CD4-positive, alpha-beta T cell treated with Interleukin-10 for 1 hour (primary cell): ENCODE measurements around the gene WDR44.
A peak's percentile ranks its signal among the peaks of the same experiment; 100 is the strongest.
"Not testable (repeated sequence)": the region's sequence is repeated elsewhere in the genome, so short reads cannot be mapped to it uniquely, and the experiment has no call there.

Experiments
- DNase-seq: peaks from one replicate; pipeline ENCODE4 v3.0.0-alpha.2; 2020

Gene WDR44

GRCh38 chrX:118484216-118484903 is 138.5 kb downstream of the WDR44 start:
- DNase-seq = no peak

- DNase-seq = not testable (repeated sequence)
Measured at GRCh38 chrX:118486693-118487092, 140.8 kb downstream of the WDR44 start.

DNA sequence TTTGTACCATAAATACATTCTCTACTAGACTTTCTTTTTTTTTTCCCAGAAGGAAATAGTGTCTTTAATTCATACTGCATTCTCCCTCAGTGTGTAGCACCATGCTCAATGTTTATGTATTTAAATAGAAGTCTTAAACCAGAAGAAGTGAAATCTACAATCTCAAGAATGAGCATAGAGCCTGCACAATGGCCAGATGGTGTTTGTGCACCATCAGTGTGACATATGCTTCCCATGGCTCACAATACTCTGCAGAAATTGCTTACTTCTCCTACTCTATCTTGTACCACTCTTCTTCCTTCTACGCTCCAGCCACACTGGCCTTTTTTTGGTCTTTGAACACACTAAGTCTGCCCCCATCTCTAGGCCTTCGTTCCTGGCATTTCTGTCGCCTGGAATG is 147.1 kb downstream of the WDR44 start:
- DNase-seq = no peak

- DNase-seq = no peak
Measured at GRCh38 chrX:118493653-118494297, 147.9 kb downstream of the WDR44 start.

- peak; percentile 86 for DNase-seq
Measured at GRCh38 chrX:118495061-118495921, 149.4 kb downstream of the WDR44 start, which contains the start of gene DOCK11. Gene DOCK11, plus strand, starts transcription at chrX:118495815. Its CDS starts 157 bp downstream, at chrX:118495972.

DNA sequence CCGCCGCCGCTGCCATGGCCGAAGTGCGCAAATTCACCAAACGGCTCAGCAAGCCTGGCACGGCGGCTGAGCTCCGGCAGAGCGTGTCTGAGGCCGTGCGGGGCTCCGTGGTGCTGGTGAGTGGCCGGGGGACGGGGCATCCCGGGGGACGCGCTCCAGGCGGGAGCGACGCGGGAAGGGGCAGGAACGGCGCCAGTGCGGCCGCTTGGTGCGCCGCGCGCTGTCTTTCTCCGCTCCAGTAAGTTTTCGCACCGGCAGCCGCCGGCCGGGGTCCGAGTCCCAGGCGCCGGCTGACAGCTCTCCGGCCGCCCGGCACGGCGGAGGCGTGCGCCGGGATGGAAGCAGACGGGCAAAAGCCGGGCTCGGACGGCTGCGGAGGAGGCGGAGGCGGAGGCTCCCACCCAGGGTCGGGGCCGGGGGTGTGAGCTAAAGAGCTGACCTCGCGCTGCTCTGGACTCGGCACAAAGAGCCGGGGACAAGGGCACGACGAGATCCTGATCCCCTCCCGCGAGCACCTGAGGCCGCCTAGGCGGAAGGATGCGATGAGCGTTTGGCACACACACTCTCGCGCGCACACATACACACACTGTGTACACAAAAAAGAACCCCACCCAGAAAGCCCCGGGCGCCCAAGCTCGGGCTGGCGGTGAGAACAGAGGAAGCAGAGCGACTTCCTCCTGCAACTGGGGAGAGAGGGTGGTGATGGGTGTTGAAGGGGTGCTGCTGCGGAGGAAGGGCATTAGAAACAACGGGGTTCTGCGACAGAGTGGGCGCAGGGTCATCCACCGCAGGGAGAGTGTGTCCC is 150.3 kb downstream of the WDR44 start:
- DNase-seq = peak; percentile 86

- no peak for DNase-seq
Measured at GRCh38 chrX:118496763-118497079, 150.8 kb downstream of the WDR44 start.

DNA sequence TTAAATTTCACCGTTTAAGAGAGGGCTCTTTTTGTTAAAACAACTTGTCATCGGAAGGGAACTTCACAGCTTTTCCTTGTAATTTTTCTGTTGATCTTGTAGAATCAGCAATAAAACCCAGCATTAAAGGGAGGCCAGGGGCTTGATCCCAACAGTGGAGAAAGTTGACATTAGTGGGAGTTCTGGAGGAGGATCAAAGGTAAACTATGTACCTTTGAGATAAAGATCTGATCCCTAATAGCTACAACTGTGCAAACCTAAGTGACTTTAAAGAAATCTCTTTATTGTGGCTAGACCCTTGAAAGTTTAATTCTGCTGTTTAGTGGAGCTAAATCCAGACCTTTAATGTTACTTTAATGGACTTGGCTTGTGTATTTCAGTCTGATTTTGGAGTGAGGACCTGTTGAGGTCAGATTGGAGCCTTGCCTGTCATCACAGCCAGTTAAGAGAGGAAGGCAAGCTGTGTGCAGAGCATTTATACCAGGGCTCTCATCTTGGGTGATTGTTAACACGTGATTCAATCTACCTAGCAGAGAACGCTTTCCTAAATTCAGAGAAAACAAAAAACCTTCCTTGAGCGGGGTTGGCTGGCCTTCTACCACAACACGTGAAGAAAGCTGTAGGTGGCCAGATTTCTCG is 151.4 kb downstream of the WDR44 start:
- peak; percentile 58 for DNase-seq

DNA sequence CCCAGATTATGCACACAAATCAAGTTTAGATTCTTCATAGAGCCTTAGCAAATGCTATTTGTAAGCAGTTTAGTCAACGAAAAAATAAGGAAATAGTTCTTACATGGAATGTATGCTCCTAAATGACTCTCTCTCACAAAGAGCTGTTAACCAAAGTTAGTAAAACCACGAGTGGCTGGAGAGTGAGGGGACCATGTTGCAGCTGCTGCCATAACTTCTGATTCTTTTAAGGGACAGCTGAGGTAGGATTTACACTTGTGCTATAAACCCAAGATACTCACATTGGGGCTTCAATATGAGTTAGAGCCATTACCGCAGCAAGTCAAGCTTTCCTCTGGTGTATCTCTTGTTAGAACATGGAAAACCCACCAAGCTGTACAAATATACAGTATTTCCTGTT is 152.4 kb downstream of the WDR44 start:
- no peak for DNase-seq

DNA sequence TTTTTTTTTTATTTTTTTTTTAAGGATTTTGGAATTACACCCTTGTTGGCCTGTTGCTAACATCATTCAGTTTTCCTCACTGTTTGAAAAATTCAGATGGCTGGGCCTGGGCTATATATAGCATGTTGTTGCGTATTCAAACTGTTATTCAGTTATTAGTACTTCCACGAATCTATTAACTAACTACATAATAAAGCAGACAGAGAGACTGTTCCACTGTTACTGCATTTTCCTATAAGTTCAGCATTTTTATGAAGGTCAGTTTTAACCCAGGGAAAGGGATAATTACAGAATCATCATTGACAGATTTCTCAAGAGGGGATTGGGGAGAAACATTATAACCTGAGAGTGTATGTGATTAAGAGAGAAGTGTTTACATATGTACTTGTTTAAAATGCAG is 152.8 kb downstream of the WDR44 start:
- DNase-seq = no peak

DNA sequence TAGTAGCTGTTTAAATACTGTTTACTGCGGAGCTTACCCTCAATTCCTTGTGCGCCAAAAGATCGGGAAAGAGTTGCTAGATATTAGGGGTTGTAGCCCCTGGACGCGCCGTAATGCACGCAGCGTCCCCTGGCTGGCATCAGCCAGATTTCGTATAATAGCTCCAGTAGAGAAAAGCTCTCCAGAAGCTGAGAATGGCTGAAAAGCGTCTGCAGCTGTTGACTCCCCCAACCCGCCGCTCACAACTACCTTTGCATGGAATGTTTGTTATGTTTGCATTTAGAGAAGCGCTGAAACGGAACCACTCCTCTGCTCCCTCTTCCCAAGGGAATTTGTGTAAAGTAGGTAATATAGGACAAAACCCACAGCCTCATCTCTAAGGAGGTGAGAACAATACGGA is 153.4 kb downstream of the WDR44 start:
- DNase-seq = no peak
